Measurements from ENCODE around the gene ABCD1.

DNA sequence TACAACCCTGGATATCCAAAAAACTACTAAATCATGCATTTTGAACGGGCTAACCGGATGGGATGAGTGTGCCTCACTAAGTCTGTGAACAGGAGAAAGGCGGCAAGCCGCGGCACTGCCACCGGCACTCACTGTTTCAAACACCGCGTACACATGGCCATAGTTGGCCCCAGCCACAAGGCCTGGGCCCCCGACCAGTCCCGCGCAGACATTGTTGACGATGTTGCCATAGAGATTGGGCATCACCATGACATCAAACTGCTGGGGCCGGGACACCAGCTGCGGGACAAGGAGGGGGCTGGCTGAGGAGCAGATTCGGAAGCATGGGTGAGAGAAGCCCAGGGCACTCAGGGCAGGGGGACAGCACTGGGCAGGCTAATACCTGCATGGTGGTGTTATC is 62.0 kb downstream of the ABCD1 start:
- TF ChIP-seq POLR2AphosphoS5 (IDR thresholded peaks at IDR 0.05): no peak
- no peak for TF ChIP-seq POLR2A (IDR thresholded peaks at IDR 0.05)
- TF ChIP-seq, protein P1, sequence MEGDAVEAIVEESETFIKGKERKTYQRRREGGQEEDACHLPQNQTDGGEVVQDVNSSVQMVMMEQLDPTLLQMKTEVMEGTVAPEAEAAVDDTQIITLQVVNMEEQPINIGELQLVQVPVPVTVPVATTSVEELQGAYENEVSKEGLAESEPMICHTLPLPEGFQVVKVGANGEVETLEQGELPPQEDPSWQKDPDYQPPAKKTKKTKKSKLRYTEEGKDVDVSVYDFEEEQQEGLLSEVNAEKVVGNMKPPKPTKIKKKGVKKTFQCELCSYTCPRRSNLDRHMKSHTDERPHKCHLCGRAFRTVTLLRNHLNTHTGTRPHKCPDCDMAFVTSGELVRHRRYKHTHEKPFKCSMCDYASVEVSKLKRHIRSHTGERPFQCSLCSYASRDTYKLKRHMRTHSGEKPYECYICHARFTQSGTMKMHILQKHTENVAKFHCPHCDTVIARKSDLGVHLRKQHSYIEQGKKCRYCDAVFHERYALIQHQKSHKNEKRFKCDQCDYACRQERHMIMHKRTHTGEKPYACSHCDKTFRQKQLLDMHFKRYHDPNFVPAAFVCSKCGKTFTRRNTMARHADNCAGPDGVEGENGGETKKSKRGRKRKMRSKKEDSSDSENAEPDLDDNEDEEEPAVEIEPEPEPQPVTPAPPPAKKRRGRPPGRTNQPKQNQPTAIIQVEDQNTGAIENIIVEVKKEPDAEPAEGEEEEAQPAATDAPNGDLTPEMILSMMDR (IDR thresholded peaks at IDR 0.05): no peak

Data from breast epithelium (tissue), 3 donors.